COR-L47 (cell line): ENCODE measurements around the gene OSBPL5.

ENCODE experiments used
- DNase-seq: peaks from one replicate; lab custom pipeline; 2025; lab: John Stamatoyannopoulos, UW

The OSBPL5 gene

GRCh38 chr11:3197044-3197695, 32.1 kb upstream of the OSBPL5 start:
- no peak for DNase-seq

GRCh38 chr11:3196161-3197043, 31.3 kb upstream of the OSBPL5 start:
- no peak for DNase-seq

- no peak for DNase-seq
These were observed 30.4 kb upstream of the OSBPL5 start for GRCh38 chr11:3195251-3196160.

GRCh38 chr11:3194016-3194816, 29.1 kb upstream of the OSBPL5 start:
- no peak for DNase-seq

- no peak for DNase-seq
These were observed 28.4 kb upstream of the OSBPL5 start for GRCh38 chr11:3193373-3194015.

- no peak for DNase-seq
These were observed 27.6 kb upstream of the OSBPL5 start for GRCh38 chr11:3192511-3193372.

- no peak for DNase-seq
These were observed 26.6 kb upstream of the OSBPL5 start for GRCh38 chr11:3191586-3192324.

GRCh38 chr11:3190600-3190999, 25.5 kb upstream of the OSBPL5 start:
- no peak for DNase-seq

- no peak for DNase-seq
These were observed 24.9 kb upstream of the OSBPL5 start for GRCh38 chr11:3189886-3190583.

- no peak for DNase-seq
These were observed 24.2 kb upstream of the OSBPL5 start for GRCh38 chr11:3189196-3189843.

GRCh38 chr11:3188496-3189195, 23.5 kb upstream of the OSBPL5 start:
- DNase-seq = no peak

- no peak for DNase-seq
These were observed 21.2 kb upstream of the OSBPL5 start for GRCh38 chr11:3186166-3186953.

GRCh38 chr11:3184732-3185347, 19.7 kb upstream of the OSBPL5 start:
- no peak for DNase-seq

- DNase-seq = no peak
These were observed 18.4 kb upstream of the OSBPL5 start for GRCh38 chr11:3183523-3183922.

- DNase-seq = no peak
These were observed 17.3 kb upstream of the OSBPL5 start for GRCh38 chr11:3182462-3182852.

- DNase-seq = no peak
These were observed 16.8 kb upstream of the OSBPL5 start for GRCh38 chr11:3181725-3182461.
